NCI-H2029 treated with DMSO at 0.1 percent for 48 hours (cell line): ENCODE results near the gene DRD2.

Source experiments
- DNase-seq: peaks from one replicate; lab custom pipeline; 2025; lab: John Stamatoyannopoulos, UW

The DRD2 gene

GRCh38 chr11:113484223-113484622, 9.0 kb upstream of the DRD2 start:
- no peak for DNase-seq

GRCh38 chr11:113481672-113482071, 6.5 kb upstream of the DRD2 start:
- no peak for DNase-seq

DNA sequence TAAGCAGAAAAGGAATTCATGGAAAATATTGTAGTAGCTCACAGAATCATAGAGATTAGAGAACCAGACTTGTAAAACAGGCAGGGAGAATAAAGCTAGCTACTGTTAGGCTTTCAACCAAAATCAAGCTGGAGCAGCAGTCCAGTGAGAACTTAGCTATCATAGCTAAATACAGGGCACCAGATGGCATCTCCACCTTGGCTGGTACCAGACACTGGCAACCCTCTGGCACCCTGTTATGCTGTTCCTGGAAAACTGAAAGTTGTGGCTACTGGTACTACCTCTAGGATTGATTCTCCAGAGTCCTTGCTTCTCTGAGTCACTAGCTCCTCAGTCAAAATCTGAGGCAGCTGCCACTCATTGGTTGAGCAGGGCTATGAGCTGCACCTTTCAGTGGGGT, 6.0 kb upstream of the DRD2 start:
- DNase-seq, result no peak

- no peak for DNase-seq
These were observed 2.1 kb upstream of the DRD2 start for GRCh38 chr11:113477321-113477720.

DNA sequence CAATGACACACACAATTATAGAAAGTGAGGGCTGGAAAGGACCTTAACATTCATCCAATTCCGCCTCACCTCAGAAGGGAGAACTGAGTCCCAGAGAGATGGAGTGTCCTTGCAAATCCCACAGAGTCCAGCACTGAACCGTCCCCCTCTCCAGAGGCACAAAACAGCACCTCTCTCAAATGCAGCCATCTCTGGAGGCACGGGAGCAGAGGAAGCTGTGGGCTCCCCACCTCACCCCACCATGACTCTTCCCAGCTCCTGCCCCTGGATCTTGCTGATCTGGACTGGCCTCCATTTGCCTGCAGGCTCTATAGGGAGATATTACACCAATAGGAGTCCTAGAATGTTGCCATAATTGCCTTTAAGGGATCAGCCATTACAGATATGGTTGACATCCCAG, 1.4 kb upstream of the DRD2 start:
- no peak for DNase-seq

DNA sequence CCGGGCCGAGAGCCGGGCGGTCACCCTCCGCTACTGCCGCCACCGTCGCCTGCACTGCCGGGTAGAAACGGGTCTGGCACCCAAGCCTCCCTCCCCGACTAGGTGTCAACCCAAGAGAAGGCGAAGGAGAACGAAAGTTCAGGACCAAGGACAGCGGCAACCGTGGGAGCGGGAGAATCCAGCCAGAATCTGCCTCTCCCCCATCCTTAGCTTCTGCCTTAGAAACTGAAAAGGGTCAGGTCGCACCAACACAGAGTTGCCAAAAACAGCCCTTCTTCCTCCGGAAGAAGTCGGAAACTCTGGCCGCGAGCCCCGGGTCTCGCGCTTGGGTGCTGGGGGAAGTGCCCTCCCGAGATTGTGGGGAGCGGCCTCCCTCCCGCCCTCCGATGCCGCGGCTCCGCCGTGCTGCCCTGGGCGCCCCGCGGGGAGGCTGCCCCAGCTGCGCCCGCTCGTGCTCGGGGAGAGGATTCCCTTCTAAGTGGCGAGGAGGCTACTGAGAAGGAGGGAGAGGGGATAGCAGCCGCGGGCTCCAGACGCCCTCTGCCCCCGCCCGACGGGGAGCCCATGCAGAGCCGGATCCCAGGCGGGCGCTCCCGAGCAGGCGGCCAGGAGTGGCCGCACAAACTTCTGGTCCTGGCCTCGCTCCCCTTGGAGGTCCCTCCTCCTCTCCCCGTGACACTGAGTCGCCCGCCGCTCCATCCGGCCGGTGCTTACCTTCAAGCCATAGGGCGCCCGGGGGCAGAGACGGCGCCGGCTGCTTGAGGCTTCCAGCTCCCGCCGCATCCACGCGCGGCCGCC, 637 bp downstream of the DRD2 start:
- peak; percentile 29 for DNase-seq

DNA sequence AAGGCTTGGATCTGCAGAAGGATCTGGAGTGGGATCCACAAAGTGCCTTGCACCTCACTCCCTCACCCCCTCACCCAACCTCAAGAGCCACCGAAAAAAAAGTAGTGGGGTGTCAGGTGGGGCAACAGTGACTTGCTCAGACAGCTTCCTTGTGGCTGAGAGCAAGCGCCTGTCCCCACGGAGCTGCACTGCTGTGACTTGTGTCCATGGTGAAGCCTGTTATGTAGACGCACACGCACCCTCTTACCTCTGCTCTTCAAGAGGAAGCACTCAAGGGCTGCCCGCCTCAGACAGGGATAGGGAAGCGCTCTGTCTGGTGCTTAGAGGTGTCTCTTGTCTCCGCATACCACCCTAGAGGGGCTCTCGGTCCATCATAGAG, 1.2 kb downstream of the DRD2 start:
- peak; percentile 46 for DNase-seq

GRCh38 chr11:113472471-113472870, 2.7 kb downstream of the DRD2 start:
- DNase-seq, result no peak

DNA sequence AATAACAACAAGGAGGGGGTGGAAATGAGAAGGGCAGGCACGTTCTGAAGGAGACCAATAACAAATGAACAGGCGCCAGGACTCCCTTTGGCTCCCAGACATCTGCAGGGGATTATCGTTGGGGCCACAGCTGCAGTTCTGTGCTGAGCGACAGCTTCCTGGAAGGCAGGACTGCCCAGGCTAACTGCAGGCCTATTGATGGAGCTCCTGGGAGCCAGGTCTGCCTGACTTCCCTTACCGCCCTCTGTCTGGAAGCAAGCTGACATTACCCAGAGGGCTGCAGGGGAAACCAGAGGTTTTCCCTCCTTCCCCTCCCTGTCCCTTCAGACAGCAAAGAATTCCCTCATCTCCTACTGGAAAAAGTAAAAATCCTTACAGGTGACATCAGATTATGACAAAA, 5.0 kb downstream of the DRD2 start:
- no peak for DNase-seq

GRCh38 chr11:113468726-113469345, 6.4 kb downstream of the DRD2 start:
- DNase-seq, result no peak

DNA sequence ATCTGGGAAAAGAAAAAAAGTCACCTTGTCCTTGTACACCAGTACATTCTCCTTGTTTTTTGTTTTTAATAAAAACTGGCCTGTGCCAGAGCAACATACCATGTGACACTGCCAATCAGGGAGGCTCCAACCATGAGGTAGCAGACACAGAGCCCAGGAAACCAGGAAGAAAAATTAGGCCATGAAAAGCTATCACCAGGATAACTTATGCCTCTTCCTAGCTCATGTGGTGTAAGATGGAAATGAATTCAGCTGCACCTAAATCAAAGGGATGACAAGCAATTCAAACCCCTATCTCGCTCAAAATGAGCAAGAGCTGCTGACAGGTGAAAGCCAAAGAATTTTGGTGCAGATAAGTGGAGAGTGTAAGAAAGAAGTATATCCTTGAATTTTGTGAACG, 7.7 kb downstream of the DRD2 start:
- DNase-seq, result no peak

DNA sequence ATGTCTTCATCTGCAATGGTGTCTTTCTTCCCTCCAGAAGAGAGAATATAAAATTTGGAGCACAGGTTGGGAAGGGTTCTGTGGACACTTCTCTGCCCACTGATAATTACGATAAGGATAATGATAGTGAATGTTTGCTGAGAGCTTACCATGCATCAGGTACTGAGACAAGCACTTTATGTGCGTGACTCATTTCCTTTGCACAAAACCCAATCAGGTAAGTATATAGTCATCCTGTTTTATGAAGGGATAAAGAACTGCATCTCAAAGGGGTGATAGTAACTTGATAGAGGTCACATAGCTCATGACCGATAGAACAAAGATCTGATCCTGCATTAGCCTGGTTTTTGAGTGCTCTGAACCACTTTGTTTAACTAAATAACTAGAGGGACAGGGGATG, 9.4 kb downstream of the DRD2 start:
- DNase-seq, result no peak

DNA sequence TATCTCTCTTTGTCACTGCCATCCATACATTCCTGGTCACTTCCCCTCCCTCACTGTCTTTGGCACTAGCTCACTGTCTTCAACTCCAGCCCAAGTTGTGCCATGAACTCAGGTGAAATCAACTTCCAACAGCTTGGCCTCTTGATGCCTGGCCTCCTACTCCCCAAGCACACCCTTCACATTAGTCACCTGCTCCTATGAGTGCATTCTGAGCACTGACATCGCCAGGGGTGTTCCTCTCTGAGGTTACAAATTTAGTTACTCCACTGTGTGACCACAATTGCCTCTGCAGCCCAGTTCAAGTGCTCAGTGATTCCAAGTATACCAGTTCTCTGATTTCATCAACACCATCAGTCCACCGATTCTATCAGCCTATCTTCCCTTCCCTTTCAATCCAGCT, 10.8 kb downstream of the DRD2 start:
- DNase-seq, result no peak

DNA sequence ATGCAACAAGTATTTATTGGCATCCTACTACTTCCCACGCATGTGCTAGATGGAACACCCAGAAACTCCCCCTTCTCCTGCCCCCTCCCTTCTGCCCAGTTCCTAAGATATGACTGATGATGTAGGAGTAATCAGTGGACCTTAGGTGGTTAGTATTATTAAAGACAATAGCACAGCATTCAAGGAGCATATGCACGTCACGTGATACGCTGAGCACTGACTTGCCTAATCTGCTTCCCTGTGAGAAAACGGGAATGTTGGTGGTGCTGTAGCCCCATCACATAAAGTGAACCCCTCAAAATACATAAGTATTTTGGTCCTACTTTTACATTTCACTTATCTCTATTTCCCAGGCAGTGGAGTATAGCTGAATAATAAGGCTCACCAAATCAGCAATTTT, 12.4 kb downstream of the DRD2 start:
- no peak for DNase-seq

DNA sequence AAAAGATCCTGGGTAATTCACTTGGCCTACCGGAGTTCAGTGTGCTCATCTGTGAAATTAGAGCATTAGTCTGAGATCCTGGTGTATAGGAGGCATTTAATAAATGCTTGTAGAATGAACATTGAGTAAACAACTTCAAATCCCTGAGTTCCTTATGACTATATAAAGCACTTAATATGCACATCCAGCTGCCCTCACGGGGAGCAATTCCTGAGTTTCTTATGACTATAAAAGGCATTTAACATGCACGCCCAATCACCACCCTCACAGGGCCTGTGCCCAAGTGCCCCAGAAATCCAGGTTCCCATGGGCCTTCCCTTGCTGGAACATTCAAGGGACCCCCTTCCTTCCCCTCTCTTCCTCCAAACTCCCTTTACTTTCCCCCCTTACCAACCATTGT, 13.6 kb downstream of the DRD2 start:
- DNase-seq, result no peak

GRCh38 chr11:113460469-113460868, 14.7 kb downstream of the DRD2 start:
- DNase-seq, result no peak

DNA sequence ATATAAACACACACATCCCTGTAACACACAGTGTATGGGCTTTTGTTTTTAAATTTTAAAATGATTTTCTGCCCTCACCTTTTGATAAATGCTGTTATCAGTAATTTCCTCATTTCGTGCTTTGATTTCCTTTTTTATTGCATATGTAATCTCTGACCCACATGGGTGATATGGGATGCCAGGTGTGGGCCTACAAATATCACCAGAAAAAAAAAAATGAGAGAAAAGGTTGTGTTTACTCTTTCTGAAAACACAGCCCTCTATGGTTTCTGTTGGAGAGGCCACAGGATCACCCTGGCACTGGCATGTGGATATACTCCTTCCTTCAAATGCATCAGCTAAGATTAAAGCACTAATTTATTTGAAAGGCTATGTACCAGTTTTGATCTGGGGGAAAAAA, 17.0 kb downstream of the DRD2 start:
- no peak for DNase-seq

GRCh38 chr11:113457784-113458183, 17.4 kb downstream of the DRD2 start:
- no peak for DNase-seq

DNA sequence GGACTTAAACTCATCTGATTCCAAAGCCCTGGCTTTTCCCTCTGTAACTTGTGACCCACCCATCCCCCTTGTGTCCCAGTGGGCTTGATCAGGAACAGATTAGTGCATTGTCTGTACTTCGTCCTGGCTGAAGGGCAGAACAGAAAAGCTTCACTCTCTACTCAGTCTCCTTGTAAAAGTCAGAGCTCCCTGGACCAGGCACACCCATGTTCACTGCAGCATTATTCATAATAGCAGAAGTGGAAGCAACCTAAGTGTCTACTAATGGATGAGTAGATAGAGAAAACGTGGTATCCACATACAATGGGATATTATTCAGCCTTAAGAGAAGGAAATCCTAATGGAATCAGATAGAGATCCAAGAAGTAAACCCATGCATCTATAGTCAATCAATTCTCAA, 20.7 kb downstream of the DRD2 start:
- no peak for DNase-seq

DNA sequence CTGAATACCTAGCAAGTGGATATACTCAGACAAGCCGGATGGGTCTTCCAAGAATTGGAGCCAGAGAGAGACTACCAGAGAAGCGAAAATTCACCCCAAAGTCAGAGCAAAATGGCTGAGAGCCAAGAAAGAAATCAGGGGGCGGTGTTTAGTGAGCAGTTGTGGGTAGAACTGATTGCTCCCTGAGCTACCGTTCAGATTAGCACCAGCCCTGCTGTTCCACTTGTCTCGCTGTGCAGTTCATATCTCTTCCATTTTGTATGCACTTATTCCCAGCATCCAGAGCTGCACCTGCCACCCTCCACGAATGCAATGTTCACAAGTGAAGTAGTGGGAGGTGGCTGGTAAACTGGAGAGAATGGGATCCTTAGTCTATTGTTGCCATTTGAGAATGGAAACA, 25.5 kb downstream of the DRD2 start:
- DNase-seq, result no peak

DNA sequence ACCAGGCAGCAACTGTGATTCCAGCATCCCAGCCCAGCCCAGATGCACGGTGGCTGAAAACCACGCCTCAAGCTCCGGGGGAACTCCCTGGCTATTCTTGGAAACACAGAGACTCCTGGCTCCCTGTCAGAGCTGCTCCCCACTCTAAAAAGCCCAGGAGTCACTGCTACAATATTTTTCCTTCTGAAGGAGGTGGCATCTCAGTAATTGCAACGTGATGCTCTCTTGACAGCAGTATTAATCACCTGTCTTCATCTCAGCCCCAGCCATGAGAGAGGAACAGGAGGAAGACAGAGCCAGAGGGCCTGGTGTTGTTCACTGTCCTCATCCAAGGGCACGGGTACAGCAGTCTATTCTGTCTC, 26.9 kb downstream of the DRD2 start:
- no peak for DNase-seq

- no peak for DNase-seq
These were observed 27.4 kb downstream of the DRD2 start for GRCh38 chr11:113447621-113448315.

DNA sequence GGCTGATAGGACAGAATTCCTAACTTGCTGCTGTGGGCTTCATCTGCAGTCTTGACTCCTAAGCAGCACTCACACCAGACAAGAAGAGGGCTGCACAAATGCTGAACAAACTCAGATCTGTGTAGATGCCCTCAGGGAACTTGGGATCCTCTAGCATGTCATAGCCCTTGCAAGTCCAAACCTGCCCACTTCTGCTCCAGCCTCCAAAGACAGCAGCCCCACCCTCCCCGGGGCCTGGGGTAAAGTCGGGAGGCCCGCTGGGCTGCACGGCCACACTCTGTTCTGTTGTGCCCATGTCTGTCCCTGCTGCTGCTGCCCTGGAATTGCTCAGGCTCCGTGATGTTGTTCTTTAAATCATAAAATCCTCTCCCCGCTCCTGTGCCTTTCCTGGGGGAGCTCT, 28.3 kb downstream of the DRD2 start:
- DNase-seq, result no peak

DNA sequence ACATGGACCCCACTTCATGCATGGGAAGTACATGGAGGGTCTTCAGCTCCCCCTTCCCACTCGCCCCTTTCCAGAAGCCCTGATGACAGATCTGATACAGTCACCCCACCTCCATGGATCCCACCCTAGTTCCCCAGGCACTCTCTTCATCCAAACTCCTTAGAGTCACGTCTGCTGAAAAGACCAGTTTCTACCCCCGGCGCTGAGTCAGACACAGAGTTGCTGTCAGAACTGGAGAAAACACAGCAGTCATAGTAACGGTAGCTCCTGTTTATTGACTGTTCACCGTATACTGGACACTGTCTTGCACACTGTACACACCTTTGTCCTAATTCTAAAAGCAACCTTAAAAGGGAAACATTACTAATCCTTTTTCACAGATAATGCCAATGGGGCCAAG, 29.1 kb downstream of the DRD2 start:
- no peak for DNase-seq
